Nephron progenitor cell (in vitro differentiated cells): ENCODE measurements around the gene PISD.

ENCODE experiments used
- DNase-seq: peaks from one replicate; pipeline ENCODE4 v3.0.0; 2021
- H3K27ac Mint-ChIP-seq: 2 replicates; pipeline ENCODE4 v1.8.0; 2021; ENCODE audit warnings: mild to moderate bottlenecking, moderate library complexity, mixed read lengths
- H3K27me3 Mint-ChIP-seq: 2 replicates; pipeline ENCODE4 v1.8.0; 2021; ENCODE audit warnings: mild to moderate bottlenecking, low read depth, mixed read lengths; ENCODE audit not compliant: poor library complexity
- H3K36me3 Mint-ChIP-seq: 2 replicates; pipeline ENCODE4 v1.8.0; 2021; ENCODE audit warnings: low read depth, mixed read lengths
- H3K4me1 Mint-ChIP-seq: 2 replicates; pipeline ENCODE4 v1.8.0; 2021; ENCODE audit warnings: mixed read lengths
- H3K4me3 Mint-ChIP-seq: 2 replicates; pipeline ENCODE4 v1.8.0; 2021; ENCODE audit warnings: mild to moderate bottlenecking, moderate library complexity, mixed read lengths
- H3K9me3 Mint-ChIP-seq: 2 replicates; pipeline ENCODE4 v1.8.0; 2021; ENCODE audit warnings: mild to moderate bottlenecking, moderate library complexity, mixed read lengths
- CTCF ChIP-seq: fragments of 200-600 bp; sonication (generic); IDR thresholded peaks from 2 replicates; pipeline ENCODE4 v1.5.0; 2021; ENCODE audit warnings: antibody characterized with exemption

Gene PISD

GRCh38 chr22:31583861-31584485 lies 78.0 kb downstream of the PISD start:
- H3K27ac Mint-ChIP-seq, result no peak overlapping the region
- no peak for TF ChIP-seq CTCF
- H3K27me3 Mint-ChIP-seq, result no peaks in the 10 kb centered on the region
- H3K36me3 Mint-ChIP-seq, result peaks cover 33% of the 10 kb centered on the region
- no peaks in the 10 kb centered on the region for H3K9me3 Mint-ChIP-seq
- peaks cover 13% of the 10 kb centered on the region for H3K4me1 Mint-ChIP-seq
- no peak overlapping the region for H3K4me3 Mint-ChIP-seq
- no peak for DNase-seq

GRCh38 chr22:31579835-31580242 lies 82.2 kb downstream of the PISD start:
- no peak for TF ChIP-seq CTCF
- Mint-ChIP-seq H3K27ac (no peak overlapping the region), H3K27me3 (peaks cover 2% of the 10 kb centered on the region), H3K9me3 (no peaks in the 10 kb centered on the region), H3K36me3 (peaks cover 16% of the 10 kb centered on the region), H3K4me1 (no peaks in the 10 kb centered on the region), H3K4me3 (no peak overlapping the region)
- DNase-seq, result no peak

- TF ChIP-seq CTCF, result no peak
- no peak for DNase-seq
- H3K27ac Mint-ChIP-seq, result peak overlapping the region; percentile 57
- H3K4me1 Mint-ChIP-seq, result no peaks in the 10 kb centered on the region
- H3K9me3 Mint-ChIP-seq, result no peaks in the 10 kb centered on the region
- peaks cover 2% of the 10 kb centered on the region for H3K27me3 Mint-ChIP-seq
- peaks cover 16% of the 10 kb centered on the region for H3K36me3 Mint-ChIP-seq
- no peak overlapping the region for H3K4me3 Mint-ChIP-seq
Observed at GRCh38 chr22:31578171-31578570, 83.8 kb downstream of the PISD start.

GRCh38 chr22:31577711-31578110 lies 84.3 kb downstream of the PISD start:
- Mint-ChIP-seq H3K36me3 (peaks cover 16% of the 10 kb centered on the region), H3K27me3 (peaks cover 2% of the 10 kb centered on the region), H3K4me1 (no peaks in the 10 kb centered on the region), H3K27ac (peak overlapping the region; percentile 57), H3K4me3 (no peak overlapping the region), H3K9me3 (no peaks in the 10 kb centered on the region)
- no peak for TF ChIP-seq CTCF
- no peak for DNase-seq

GRCh38 chr22:31575190-31575589 lies 86.8 kb downstream of the PISD start:
- no peaks in the 10 kb centered on the region for H3K4me1 Mint-ChIP-seq

More at GRCh38 chr22:31575190-31575589, 86.8 kb downstream of the PISD start:
- no peak overlapping the region for H3K4me3 Mint-ChIP-seq
- no peaks in the 10 kb centered on the region for H3K9me3 Mint-ChIP-seq
- peaks cover 6% of the 10 kb centered on the region for H3K27me3 Mint-ChIP-seq
- H3K36me3 Mint-ChIP-seq, result peaks cover 16% of the 10 kb centered on the region
- no peak for TF ChIP-seq CTCF
- DNase-seq, result no peak
- H3K27ac Mint-ChIP-seq, result no peak overlapping the region
